Suppressor macrophage treated with lipopolysaccharide for 4 hours (primary cell): ENCODE data around the gene TNIP1.

Experiments used
- DNase-seq: peaks from one replicate; pipeline ENCODE4 v3.0.0-alpha.2; 2020

Gene TNIP1

DNA sequence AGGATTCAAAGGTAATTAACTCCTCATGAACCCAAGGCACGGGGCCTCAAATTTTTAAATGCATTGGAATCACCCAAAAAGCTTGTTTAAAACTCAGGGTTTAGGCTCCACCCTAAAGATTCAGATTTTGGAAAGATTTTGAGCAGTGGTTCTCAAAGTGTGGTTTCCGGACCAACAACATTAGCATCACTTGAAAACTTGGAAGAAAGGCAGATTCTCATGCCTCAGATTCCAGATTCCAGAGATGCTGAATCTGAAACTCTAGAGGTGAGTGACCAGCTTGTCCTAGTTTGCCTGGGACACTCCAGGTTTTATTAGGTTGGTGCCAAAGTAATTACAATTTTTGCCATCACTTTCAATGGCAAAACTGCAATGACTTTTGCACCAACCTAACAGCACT, 24.7 kb upstream of the TNIP1 start:
- no peak for DNase-seq

DNA sequence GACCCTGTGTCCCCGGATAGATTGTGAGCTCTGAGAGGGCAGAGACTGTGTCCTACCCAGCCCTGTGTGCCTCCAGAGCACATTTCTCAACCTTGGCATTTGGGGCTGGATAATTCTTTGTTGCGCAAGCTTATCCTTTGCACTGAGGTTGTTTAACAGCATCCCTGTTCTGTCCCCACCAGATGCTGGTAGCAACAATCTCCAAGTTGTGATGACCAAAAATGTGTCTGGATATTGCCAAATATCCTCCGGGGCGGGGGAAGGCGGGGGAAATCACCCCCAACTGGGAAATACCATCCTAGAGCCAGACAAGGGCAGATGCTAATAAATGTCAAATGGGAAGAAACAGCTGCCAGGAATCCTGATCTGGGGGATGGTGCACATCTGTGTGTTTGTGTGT, 24.0 kb upstream of the TNIP1 start:
- peak; percentile 81 for DNase-seq

DNA sequence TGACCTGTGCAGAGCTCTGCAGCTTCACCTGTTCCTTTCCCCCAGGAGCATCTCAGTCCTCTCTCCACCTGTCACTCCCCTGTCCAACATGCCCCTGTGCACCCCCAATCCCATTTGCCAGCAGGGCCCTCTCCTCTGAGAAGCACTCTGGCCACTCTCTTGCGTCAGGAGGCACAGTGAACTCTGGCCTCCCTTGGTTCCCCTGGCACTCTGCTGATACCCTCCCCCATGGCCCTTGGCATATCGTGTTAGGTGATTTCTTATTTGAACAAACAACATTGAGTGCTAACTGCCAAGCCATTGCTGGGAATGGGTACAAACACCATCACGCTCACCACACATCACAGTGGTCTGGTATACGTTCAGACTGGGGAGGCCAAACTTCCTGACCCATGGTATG, 20.9 kb upstream of the TNIP1 start:
- no peak for DNase-seq

DNA sequence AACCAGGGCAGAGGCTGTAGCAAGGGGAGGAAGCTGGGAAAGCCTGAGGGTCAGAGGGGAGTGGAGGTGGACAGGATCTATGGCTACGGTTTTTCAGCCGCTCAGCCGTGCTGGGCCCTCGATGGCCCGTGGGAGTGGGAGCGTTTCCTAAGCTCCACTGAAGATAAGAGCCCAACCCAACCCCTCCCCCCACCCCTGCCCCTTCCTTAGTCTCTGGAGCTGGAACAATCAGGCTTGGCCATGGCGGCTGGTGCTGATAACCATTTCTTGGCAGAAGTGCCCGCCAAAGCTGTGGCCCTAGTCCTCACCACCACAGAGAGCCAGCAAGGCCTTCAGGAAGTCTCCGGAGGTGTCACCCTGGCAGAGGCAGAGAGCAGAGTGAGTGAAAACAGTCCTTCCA, 20.3 kb upstream of the TNIP1 start:
- no peak for DNase-seq

DNA sequence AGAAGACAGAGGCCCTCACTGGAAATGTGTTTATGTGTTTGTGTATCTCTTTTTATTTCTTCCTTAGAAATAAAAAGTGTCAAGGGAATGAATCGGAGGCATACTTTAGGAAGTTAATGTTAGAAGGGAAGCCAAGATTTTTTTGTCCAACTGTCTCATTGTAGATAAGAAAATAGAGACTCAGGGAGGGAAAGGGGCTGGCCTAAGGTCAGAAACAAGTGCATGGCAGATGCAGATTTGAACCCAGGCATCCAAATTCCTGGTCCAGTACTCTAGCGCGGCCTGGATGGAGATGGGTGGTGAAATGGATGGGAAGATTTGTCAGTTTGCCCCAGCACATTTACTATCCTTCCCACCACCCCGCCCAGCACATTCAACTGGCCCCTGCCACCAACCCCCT, 19.8 kb upstream of the TNIP1 start:
- no peak for DNase-seq

DNA sequence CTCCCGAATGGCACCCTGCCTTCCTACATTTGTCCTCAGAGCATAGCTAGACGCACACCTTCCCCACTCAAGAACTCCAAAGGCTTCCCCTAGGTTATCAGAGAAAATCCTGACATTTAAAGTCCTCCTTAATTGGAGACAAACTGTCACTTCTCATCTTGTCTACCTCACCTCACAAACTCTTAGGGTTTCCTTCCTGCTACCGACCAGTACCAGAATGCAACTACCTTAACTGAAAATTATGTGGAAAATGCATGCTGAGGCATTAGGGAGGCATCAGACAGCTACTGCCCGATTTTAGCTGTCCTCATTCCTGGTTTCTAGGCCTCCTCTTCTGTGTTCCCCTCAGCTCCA, 17.9 kb upstream of the TNIP1 start:
- DNase-seq, result no peak

DNA sequence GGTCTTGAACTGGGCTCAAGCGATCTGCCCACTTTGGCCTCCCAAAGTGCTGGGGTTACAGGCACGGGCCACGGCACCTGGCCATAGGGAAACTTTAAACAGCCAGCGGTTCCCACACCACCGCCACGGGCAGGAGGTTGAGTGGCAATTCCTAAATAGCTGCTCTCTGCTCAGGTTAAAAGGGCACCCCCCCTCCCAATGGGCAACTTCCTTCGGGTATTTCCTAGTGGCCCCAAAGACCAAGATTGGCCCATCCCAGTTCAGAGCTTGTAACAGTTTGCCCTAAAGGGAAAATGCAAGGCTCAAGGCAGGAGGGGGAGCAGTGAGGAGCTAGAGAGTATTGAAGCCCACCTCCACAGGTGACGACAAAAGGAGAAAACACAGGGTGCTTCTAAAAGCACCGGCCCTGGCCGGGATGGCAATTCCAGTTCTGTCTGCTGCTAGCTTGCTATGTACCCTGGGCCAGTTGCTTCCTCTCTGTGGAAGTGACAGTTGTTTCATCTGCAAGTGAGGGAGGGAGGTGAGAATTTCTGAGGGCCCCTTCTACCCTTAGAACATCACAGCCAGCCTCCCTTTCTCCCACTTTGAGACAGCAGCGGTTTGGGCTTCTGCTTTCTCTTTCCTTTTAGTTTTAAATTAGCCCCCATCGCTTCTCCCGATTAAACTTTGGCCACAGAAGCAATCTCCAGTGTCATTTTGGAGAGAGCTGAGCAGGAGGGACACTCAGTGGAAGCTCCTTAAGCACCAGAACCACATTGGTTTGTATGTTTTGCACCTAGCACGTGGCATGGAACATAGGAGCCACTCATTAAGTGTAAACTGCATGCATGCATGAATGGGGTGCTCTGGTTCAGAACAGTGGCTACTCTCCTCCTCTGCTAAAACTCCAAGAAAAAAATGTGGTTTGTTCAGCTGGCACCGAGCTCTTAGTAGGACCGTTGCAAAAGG, 17.3 kb upstream of the TNIP1 start:
- peak; percentile 65 for DNase-seq

DNA sequence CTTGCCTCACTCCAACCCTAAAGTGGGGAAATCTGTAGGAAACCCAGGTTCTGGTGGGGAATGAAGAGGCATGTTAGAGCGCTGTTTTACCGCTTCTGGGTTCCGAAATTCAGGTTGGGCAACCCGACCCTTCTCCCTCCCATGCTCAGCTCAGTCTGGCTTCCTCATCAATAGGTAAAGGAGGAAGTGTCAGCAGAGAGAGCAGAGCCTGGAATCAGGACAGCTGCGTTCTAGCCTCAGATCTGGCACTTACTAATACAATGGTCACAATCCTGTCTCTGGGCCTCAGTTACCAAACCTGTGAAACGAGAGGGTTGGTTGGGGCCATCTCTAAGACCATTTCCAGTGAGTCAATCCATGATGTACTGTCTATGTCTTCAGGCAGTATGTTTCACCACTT, 16.2 kb upstream of the TNIP1 start:
- DNase-seq, result peak; percentile 66

DNA sequence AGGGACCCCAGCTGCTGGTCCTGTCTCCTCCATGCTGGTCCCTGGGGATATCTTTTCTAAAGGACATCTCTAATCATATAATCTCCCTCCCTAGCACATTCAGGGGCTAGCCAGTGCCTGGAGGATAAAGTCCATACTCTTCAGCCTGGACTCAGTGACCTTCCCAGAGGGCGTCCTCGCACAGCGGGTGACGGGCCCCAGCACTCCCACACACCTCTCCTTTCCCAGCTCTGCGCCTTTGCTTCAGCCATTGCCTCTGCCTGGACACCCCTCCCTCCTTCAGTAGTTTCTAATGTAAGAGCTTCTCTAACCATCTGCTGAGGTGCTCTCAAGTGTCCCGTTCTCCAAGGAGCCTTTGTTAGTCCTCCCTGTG, 15.2 kb upstream of the TNIP1 start:
- no peak for DNase-seq

DNA sequence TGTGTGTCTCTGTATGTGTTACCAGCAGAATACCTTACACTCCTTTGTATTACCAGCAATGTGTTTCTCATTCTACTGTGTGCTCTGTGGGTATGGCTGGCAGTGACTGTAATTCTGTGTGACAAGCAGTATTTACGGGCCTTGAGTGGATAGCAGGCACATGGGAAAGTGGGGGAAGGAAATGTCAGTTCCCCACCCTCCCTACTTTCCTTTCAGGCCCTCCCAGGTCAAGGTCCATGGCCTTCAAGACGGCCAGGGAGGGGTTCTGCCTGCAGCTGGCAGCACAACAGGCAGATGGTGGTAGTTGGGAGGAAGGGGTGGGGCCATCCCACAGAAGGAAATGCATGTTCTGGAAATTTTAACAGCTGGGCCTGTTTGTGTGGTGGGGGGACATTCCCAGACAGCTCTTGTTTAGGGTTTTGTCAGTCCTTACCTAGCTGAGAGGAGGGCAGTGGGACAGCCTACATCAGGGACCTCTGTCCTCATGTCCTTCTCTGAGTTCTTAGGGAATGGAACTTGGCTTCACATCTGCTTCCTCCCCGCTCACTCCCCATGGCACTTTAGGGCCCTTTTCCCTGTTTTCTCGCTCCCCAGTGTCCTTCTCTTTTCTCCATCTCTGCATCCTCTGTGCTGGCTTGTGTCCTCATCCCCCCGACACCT, 14.6 kb upstream of the TNIP1 start:
- DNase-seq, result peak; percentile 60

DNA sequence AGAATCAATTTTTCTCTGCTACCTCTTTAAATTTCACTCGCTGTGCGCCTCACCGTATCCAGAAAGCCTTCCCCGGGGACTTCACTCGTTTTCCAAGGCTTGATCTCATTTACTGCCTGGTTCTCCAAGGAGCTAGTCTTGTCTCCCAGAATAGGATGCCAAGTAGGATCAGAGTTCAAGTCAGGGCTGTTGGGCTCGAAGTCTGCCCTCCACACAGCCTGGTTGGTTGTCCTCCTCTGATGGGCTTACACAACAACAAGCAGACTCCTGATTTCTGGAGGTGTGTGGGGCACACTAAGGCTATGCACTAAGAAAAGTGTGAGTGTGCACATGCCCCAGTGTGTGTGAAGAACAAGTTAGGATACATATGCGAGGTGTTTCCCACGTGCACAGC, 14.0 kb upstream of the TNIP1 start:
- DNase-seq, result no peak

DNA sequence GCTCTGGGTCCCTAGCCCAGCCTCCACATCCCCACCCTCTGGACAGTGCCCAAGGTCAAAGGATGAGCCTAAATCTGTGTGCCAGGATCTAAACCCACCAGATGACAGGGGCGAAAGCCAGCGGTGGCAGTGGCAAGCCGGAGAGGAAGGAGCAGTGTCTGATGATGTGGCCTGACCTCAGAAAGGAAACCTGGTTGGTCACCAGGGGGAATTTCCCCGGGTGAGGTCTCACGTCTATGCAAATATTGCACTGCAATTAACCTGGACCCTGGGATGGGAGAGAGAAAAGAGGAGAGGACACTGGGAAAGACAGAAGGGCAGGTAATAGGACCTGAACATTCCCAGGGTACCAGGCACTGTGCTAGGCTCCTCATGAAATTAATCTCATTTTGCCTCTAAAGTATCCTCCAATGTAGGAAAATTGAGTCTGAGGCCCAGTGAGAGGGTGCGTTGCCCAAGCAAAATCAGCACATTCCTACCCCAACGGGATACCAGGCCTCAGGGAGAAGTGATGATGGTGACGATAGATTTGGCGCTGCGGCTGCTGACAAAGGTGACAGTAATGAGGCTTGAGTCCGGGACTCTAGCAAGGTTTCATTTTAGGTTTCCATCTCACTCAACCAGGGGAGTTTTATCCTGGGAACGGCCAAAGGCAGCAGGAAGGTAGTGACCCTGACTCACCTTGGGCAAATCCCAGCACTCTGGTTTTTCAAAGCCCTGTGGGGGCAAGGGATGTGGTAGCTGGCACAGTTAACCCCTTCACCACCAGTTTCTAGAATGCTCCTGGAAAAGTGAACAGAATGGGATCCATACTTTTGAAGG, 13.4 kb upstream of the TNIP1 start:
- DNase-seq, result peak; percentile 94

DNA sequence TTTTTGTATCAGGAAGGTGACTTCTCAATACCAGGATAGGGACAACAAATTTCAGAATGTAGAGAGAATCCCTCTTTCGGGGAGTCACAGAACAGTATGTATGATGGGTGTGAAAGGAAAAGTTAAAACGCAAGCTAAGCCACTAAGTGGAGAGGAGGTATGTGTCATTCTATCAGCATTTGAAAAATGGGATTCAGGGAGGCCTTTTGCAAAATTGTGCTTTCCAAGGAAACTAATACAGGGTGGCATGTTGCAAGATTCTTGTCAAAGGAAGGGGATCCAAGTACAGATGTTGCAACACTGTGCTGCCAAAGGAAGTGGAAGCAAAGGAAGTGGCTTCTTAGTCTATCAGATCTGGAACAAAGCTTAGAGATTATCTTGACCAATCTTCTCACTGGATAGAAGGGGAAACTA, 12.6 kb upstream of the TNIP1 start:
- peak; percentile 96 for DNase-seq

DNA sequence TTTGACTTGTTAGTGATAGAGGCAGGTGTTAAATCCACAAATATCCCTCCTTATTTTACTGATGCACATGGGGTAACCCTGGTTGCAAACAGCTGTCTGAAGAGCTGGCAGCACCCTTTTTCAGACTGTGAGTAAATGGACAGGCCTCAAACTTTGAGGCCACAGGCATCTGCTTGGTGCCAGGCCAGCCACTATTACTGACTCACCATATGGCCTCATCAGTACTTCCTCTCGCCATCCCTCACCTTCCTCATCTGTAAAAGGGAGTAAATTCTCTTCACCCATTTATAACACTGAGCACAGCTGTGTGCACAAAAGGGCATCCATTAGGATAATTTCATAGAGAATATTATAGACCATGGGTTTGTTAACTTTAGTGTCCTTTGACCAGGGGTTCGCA, 11.9 kb upstream of the TNIP1 start:
- DNase-seq, result peak; percentile 81

DNA sequence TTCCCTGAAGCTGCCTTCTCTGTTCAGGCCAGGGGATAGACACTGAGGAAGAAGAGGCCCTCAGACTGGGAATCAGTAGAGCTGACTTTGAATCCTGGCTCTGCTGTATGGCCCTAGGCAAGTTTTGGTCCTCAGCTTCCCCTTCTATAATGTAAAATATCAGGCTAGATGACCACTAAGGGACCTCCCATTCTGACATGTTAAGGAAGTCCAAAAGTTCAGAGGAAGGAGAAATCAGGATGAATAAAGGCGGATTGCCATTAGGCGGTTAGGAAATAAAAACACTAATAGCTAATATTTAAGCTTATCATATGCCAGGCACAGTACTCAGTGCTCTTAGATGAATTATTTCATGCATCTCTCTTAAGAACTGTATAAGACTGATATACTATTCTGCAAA, 8.9 kb upstream of the TNIP1 start:
- no peak for DNase-seq

DNA sequence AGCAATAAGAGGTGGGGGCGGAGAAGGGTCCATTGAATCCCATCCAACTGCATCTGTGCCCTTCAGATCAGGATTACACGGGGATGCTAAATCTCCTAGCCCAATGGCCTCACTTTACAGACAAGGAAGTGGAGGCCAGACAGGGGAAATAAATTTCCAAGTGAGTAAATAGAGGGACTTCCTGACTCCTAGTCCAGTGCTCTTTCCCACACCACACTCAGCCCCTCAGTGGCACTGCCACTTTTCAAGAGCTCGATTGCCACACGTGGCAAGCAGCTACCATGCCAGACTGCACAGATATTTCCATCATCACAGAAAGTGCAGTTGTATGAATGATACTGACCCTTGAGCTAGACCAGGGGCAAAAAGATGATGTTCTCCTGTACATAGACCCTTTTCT, 8.2 kb upstream of the TNIP1 start:
- DNase-seq, result no peak

DNA sequence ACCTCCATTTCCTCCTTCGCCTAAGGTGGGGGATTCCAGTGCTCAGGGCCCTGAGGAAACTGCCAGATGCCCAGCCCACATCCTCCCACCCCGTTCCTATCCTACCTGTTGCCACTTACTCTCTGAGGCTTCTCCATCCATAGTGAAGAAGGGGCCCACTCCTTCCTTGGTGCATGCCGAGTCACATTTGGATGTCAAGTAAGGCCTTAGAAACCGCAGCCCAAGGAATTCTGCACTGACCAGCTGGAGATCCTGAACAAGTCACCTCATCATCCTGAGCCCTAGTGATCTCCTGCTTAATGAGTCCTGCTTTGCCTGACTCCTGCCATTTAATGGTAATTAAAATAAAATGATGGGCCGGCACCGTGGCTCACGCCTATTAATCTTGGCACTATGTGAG, 6.7 kb upstream of the TNIP1 start:
- DNase-seq, result no peak

DNA sequence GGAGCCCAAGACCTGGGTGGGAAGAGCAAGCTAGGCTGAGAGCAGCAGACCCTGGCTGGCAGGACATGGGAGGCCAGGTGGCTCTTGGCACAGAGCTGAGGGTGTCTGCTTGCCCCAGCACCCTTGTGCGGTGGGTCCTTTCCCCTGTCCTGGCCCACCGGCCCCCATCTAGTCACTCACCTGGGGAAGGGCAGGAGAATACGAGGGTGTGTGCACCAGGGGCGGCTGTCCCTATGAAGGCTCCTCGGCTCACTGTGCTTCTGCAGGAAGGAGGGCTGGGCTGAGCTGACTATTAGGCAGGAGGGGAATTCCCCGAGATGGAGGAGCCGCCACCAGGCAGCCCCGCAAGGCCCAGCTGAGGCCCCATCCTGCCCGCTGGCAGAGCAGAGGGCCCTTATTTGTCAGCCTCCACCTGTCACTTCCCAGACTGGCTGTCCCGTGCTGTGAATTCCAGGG, 6.1 kb upstream of the TNIP1 start:
- DNase-seq, result peak; percentile 81

DNA sequence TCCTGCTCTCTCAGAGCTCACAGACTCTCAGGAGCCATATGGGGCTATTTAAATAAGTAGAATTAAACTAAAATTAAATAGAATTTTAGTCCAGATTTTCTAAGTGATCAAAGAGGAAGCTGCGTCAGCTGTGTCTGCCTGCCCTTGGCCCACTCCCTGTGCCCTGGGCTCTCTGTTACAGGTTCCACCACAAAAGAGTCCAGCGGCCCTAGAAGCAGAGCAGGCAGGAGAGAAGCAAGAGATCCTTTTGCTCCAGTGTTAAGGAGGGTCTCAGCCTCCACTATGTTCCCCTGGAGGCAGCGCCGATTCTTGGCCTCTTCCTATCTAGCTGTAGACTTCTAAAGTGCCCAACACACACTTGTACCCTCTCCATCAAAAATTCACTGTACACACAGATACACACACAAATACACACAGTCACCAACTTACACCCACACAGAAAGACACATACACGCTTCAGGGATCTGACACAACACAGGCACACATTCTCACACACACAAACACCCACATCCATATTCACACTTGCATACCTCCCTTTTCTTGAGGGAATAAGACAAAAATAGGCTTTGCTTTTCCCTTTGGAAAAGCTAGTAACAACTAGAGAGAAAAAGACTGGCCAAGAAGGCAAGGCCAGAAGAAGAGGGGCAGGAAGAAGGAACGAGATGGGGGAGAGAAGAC, 5.5 kb upstream of the TNIP1 start:
- no peak for DNase-seq

DNA sequence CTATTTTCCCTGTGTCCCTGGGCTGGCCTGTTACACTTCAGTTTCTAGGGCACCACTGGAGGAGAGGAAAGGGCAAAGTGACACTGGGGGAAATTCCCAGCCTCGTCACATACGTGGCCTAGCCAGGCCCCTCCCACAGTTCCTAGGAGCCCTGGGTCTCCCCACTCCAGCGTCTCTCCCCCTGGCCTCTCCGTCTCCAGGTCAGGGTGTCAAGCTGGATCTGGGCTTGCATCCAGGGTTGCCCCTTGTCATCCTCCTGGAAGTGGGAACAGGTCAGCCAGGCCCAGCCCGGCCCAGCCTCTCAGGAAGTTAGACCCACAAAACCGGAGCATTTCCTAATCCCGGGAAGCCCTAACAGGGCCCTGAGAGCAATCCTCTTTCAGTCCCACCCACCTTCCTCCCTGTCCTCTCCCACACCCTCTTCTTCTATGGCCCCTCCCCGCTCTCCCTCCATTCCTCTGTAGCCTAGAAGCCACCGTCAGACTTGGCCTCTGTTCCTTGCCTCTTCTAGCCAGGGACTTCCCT, 4.7 kb upstream of the TNIP1 start:
- DNase-seq, result peak; percentile 95

DNA sequence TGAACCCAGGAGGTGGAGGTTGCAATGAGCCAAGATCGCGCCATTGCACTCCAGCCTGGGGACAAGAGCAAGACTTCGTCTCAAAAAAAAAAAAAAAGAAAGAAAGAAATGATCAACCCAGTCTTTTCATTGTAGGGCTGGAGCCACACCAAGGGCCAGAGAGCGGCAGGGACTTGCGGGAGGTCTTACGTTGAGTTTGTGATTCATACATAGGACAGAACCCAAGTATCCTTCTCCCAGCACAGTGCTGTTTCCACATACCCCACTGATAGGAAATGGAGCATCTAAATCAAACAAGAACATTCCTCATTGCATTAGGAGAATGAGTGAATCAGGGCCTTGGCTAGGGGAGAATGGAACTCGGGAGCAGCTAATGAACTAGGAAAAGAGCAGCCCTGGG, 3.5 kb upstream of the TNIP1 start:
- no peak for DNase-seq

DNA sequence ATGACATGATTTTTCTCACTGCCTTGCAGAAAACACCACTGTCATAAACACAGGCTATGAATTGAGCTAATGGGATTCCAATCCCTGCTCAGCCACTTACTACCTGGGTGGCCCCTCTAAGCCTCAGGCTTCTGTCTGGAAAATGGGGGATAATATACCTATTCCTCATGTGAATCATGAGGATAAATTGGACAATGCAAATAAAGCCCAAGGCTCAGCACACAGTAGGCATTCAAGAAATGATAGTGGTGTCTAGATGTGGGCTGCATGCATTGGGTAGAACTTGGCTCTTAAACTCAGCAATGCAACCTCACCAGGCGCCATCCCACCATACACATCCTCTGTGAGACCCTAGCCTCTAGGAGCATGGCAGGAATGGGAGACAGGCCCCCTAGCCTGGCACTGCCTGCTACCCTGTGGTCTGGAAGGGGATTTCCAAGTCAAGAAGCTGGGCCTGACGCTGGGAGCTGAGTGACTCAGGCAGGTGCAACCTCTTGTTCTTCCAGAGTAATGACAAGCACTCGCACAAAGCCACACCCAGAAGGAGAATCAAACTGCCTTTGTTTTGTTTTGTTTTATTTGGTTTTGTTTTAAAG, 2.3 kb upstream of the TNIP1 start:
- DNase-seq, result peak; percentile 78
